HEK293 (cell line): Measurements from ENCODE around the gene ATP6V1B1.

Experiments used
- CTCF ChIP-seq: fragments of 450-650 bp; formaldehyde crosslinking; IDR thresholded peaks from 2 replicates; pipeline ENCODE4 v1.5.1; 2016; ENCODE audit warnings: missing biosample characterization, missing genetic modification characterization
- PRDM10 ChIP-seq: fragments of 450-650 bp; formaldehyde crosslinking; IDR thresholded peaks from 2 replicates; pipeline ENCODE4 v1.5.1; 2016; ENCODE audit warnings: missing biosample characterization, missing genetic modification characterization
- SP2 ChIP-seq: fragments of 450-650 bp; formaldehyde crosslinking; IDR thresholded peaks from 2 replicates; pipeline ENCODE4 v1.5.1; 2016; ENCODE audit warnings: missing biosample characterization, missing genetic modification characterization
- YY2 ChIP-seq: fragments of 450-650 bp; formaldehyde crosslinking; IDR thresholded peaks from 2 replicates; pipeline ENCODE4 v1.5.1; 2016; ENCODE audit warnings: missing biosample characterization, missing genetic modification characterization
- ZNF10 ChIP-seq: fragments of 450-650 bp; formaldehyde crosslinking; IDR thresholded peaks from 2 replicates; pipeline ENCODE4 v1.5.1; 2017; ENCODE audit warnings: missing biosample characterization, missing genetic modification characterization
- ZNF274 ChIP-seq, 2 experiments: fragments of 200-500 bp in 1 of 2; fragments of 450-650 bp in 1 of 2; sonication (Bioruptor generic) in 1 of 2; formaldehyde crosslinking in 1 of 2; IDR thresholded peaks; 2 replicates each; pipeline versions ENCODE4 v1.5.1 to v1.6.1; 2014 to 2016; ENCODE audit warnings: borderline replicate concordance in 1 of 2, inconsistent platforms in 1 of 2, low read length in 1 of 2, missing biosample characterization in 1 of 2, missing genetic modification characterization in 1 of 2
- ZNF280C ChIP-seq: fragments of 450-650 bp; formaldehyde crosslinking; IDR thresholded peaks from 2 replicates; pipeline ENCODE4 v1.5.1; 2016; ENCODE audit warnings: missing biosample characterization, missing genetic modification characterization
- ZNF354C ChIP-seq: fragments of 450-650 bp; formaldehyde crosslinking; IDR thresholded peaks from 2 replicates; pipeline ENCODE4 v1.5.1; 2016; ENCODE audit warnings: missing biosample characterization, missing genetic modification characterization, low read depth, borderline replicate concordance
- ZNF514 ChIP-seq: fragments of 450-650 bp; formaldehyde crosslinking; IDR thresholded peaks from 2 replicates; pipeline ENCODE4 v1.5.1; 2016; ENCODE audit warnings: missing biosample characterization, missing genetic modification characterization
- ZNF660 ChIP-seq: fragments of 450-650 bp; IDR thresholded peaks from 2 replicates; pipeline ENCODE4 v1.5.1; 2018; ENCODE audit warnings: missing biosample characterization, mild to moderate bottlenecking, missing genetic modification characterization

GRCh38 chr2:70965506-70965905 is 29.8 kb downstream of the ATP6V1B1 start:
- TF ChIP-seq CTCF (tag by site-specific recombination) (no peak), ZNF10 (tag by site-specific recombination) (no peak), YY2 (tag by site-specific recombination) (no peak), ZNF274 (IDR thresholded peaks at IDR 0.05; ENCODE audit: low read length) (no peak), ZNF274 (tag by site-specific recombination; IDR thresholded peaks at IDR 0.05; ENCODE audit: borderline replicate concordance) (no peak), ZNF280C (tag by site-specific recombination) (no peak), ZNF660 (tag by site-specific recombination) (no peak), ZNF354C (tag by site-specific recombination) (no peak), PRDM10 (no peak), ZNF514 (tag by site-specific recombination) (no peak), SP2 (tag by site-specific recombination) (no peak)
